ENCODE data around the gene AHNAK.
"Not testable (repeated sequence)": the region's sequence is repeated elsewhere in the genome, so short reads cannot be mapped to it uniquely, and the experiment has no call there.

The AHNAK gene

GRCh38 chr11:62579252-62579651 lies 32.6 kb upstream of the AHNAK start:
- Histone ChIP-seq H3K9me3 (ENCODE audit: control insufficient read depth in 1 of 2, low read length in 2 of 2) (no peaks in the 10 kb centered on the region), H3K4me1 (ENCODE audit: control insufficient read depth in 1 of 2, insufficient read depth in 2 of 2, low read length in 2 of 2) (peaks cover 0 to 19% of the 10 kb centered on the region in 2 donors), H3K4me3 (ENCODE audit: low read depth in 1 of 2, low read length in 2 of 2) (no peak overlapping the region), H3K27ac (ENCODE audit: low read length) (no peak overlapping the region), H3K27me3 (ENCODE audit: low read depth, low read length) (no peaks in the 10 kb centered on the region), H3K36me3 (ENCODE audit: control insufficient read depth in 1 of 2, insufficient read depth in 2 of 2, low read length in 2 of 2) (peaks cover 9 to 48% of the 10 kb centered on the region in 2 donors)

GRCh38 chr11:62578541-62578940 lies 31.9 kb upstream of the AHNAK start:
- H3K36me3 ChIP-seq (ENCODE audit: control insufficient read depth in 1 of 2, insufficient read depth in 2 of 2, low read length in 2 of 2): peaks cover 9 to 49% of the 10 kb centered on the region in 2 donors
- no peak overlapping the region for H3K27ac ChIP-seq (ENCODE audit: low read length)
- H3K9me3 ChIP-seq (ENCODE audit: control insufficient read depth in 1 of 2, low read length in 2 of 2): no peaks in the 10 kb centered on the region

GRCh38 chr11:62577046-62577714 lies 30.6 kb upstream of the AHNAK start:
- peaks cover 9 to 50% of the 10 kb centered on the region in 2 donors for H3K36me3 ChIP-seq (ENCODE audit: control insufficient read depth in 1 of 2, insufficient read depth in 2 of 2, low read length in 2 of 2)
- H3K4me1 ChIP-seq (ENCODE audit: control insufficient read depth in 1 of 2, insufficient read depth in 2 of 2, low read length in 2 of 2): peaks cover 0 to 27% of the 10 kb centered on the region in 2 donors
- H3K27me3 ChIP-seq (ENCODE audit: low read depth, low read length): no peaks in the 10 kb centered on the region
- peak overlapping the region; percentile 64 for H3K27ac ChIP-seq (ENCODE audit: low read length)
- no peaks in the 10 kb centered on the region for H3K9me3 ChIP-seq (ENCODE audit: control insufficient read depth in 1 of 2, low read length in 2 of 2)
- no peak overlapping the region for H3K4me3 ChIP-seq (ENCODE audit: low read depth in 1 of 2, low read length in 2 of 2)

More at GRCh38 chr11:62578541-62578940, 31.9 kb upstream of the AHNAK start:
- Histone ChIP-seq H3K4me3 (ENCODE audit: low read depth in 1 of 2, low read length in 2 of 2) (no peak overlapping the region), H3K4me1 (ENCODE audit: control insufficient read depth in 1 of 2, insufficient read depth in 2 of 2, low read length in 2 of 2) (peaks cover 0 to 19% of the 10 kb centered on the region in 2 donors), H3K27me3 (ENCODE audit: low read depth, low read length) (no peaks in the 10 kb centered on the region)

- Histone ChIP-seq H3K27me3 (ENCODE audit: low read depth, low read length) (no peaks in the 10 kb centered on the region), H3K27ac (ENCODE audit: low read length) (no peak overlapping the region), H3K4me1 (ENCODE audit: control insufficient read depth in 1 of 2, insufficient read depth in 2 of 2, low read length in 2 of 2) (peaks cover 3 to 30% of the 10 kb centered on the region in 2 donors), H3K36me3 (ENCODE audit: control insufficient read depth in 1 of 2, insufficient read depth in 2 of 2, low read length in 2 of 2) (peaks cover 19 to 54% of the 10 kb centered on the region in 2 donors), H3K4me3 (ENCODE audit: low read depth in 1 of 2, low read length in 2 of 2) (no peak overlapping the region), H3K9me3 (ENCODE audit: control insufficient read depth in 1 of 2, low read length in 2 of 2) (no peaks in the 10 kb centered on the region)
These were observed 29.2 kb upstream of the AHNAK start for GRCh38 chr11:62575837-62576236.

- Histone ChIP-seq H3K27ac (ENCODE audit: low read length) (peak overlapping the region; percentile 96), H3K4me1 (ENCODE audit: control insufficient read depth in 1 of 2, insufficient read depth in 2 of 2, low read length in 2 of 2) (peaks cover 3 to 30% of the 10 kb centered on the region in 2 donors), H3K4me3 (ENCODE audit: low read depth in 1 of 2, low read length in 2 of 2) (peak overlapping the region; percentile 95), H3K9me3 (ENCODE audit: control insufficient read depth in 1 of 2, low read length in 2 of 2) (no peaks in the 10 kb centered on the region), H3K36me3 (ENCODE audit: control insufficient read depth in 1 of 2, insufficient read depth in 2 of 2, low read length in 2 of 2) (peaks cover 24 to 57% of the 10 kb centered on the region in 2 donors), H3K27me3 (ENCODE audit: low read depth, low read length) (no peaks in the 10 kb centered on the region)
These were observed 28.6 kb upstream of the AHNAK start for GRCh38 chr11:62575156-62575555.

GRCh38 chr11:62574363-62575071 lies 27.9 kb upstream of the AHNAK start:
- Histone ChIP-seq H3K36me3 (ENCODE audit: control insufficient read depth in 1 of 2, insufficient read depth in 2 of 2, low read length in 2 of 2) (peaks cover 29 to 60% of the 10 kb centered on the region in 2 donors), H3K27me3 (ENCODE audit: low read depth, low read length) (no peaks in the 10 kb centered on the region), H3K4me3 (ENCODE audit: low read depth in 1 of 2, low read length in 2 of 2) (peak overlapping the region; percentile 95), H3K27ac (ENCODE audit: low read length) (peak overlapping the region; percentile 96), H3K4me1 (ENCODE audit: control insufficient read depth in 1 of 2, insufficient read depth in 2 of 2, low read length in 2 of 2) (peaks cover 3 to 30% of the 10 kb centered on the region in 2 donors), H3K9me3 (ENCODE audit: control insufficient read depth in 1 of 2, low read length in 2 of 2) (no peaks in the 10 kb centered on the region)

- H3K4me3 ChIP-seq (ENCODE audit: low read depth in 1 of 2, low read length in 2 of 2): peak within 1 kb of the TSS; percentile 95 to 99
- no peaks in the 10 kb centered on the region for H3K9me3 ChIP-seq (ENCODE audit: control insufficient read depth in 1 of 2, low read length in 2 of 2)
- H3K36me3 ChIP-seq (ENCODE audit: control insufficient read depth in 1 of 2, insufficient read depth in 2 of 2, low read length in 2 of 2): peaks cover 31 to 62% of the 10 kb centered on the region in 2 donors
- H3K27ac ChIP-seq (ENCODE audit: low read length): peak within 1 kb of the TSS; percentile 96
- H3K27me3 ChIP-seq (ENCODE audit: low read depth, low read length): no peaks in the 10 kb centered on the region
- H3K4me1 ChIP-seq (ENCODE audit: control insufficient read depth in 1 of 2, insufficient read depth in 2 of 2, low read length in 2 of 2): peaks cover 3 to 30% of the 10 kb centered on the region in 2 donors
These were observed 27.2 kb upstream of the AHNAK start, which contains the start of gene EEF1G for GRCh38 chr11:62573592-62574362. Gene EEF1G (minus strand): TSS chr11:62573891. CDS start chr11:62573842, 49 bp downstream.

GRCh38 chr11:62573006-62573591 lies 26.5 kb upstream of the AHNAK start:
- peaks cover 3 to 30% of the 10 kb centered on the region in 2 donors for H3K4me1 ChIP-seq (ENCODE audit: control insufficient read depth in 1 of 2, insufficient read depth in 2 of 2, low read length in 2 of 2)

GRCh38 chr11:62572431-62572830 lies 25.8 kb upstream of the AHNAK start:
- Histone ChIP-seq H3K4me1 (ENCODE audit: control insufficient read depth in 1 of 2, insufficient read depth in 2 of 2, low read length in 2 of 2) (peaks cover 3 to 30% of the 10 kb centered on the region in 2 donors), H3K27me3 (ENCODE audit: low read depth, low read length) (no peaks in the 10 kb centered on the region), H3K36me3 (ENCODE audit: control insufficient read depth in 1 of 2, insufficient read depth in 2 of 2, low read length in 2 of 2) (peaks cover 37 to 54% of the 10 kb centered on the region in 2 donors), H3K9me3 (ENCODE audit: control insufficient read depth in 1 of 2, low read length in 2 of 2) (no peaks in the 10 kb centered on the region), H3K27ac (ENCODE audit: low read length) (peak overlapping the region; percentile 96), H3K4me3 (ENCODE audit: low read depth in 1 of 2, low read length in 2 of 2) (peak overlapping the region; percentile 95 to 99)

More at GRCh38 chr11:62573006-62573591, 26.5 kb upstream of the AHNAK start:
- Histone ChIP-seq H3K27me3 (ENCODE audit: low read depth, low read length) (no peaks in the 10 kb centered on the region), H3K27ac (ENCODE audit: low read length) (peak overlapping the region; percentile 96), H3K36me3 (ENCODE audit: control insufficient read depth in 1 of 2, insufficient read depth in 2 of 2, low read length in 2 of 2) (peaks cover 35 to 61% of the 10 kb centered on the region in 2 donors), H3K4me3 (ENCODE audit: low read depth in 1 of 2, low read length in 2 of 2) (peak overlapping the region; percentile 95 to 99), H3K9me3 (ENCODE audit: control insufficient read depth in 1 of 2, low read length in 2 of 2) (no peaks in the 10 kb centered on the region)

- Histone ChIP-seq H3K4me1 (ENCODE audit: control insufficient read depth in 1 of 2, insufficient read depth in 2 of 2, low read length in 2 of 2) (peaks cover 3 to 30% of the 10 kb centered on the region in 2 donors), H3K36me3 (ENCODE audit: control insufficient read depth in 1 of 2, insufficient read depth in 2 of 2, low read length in 2 of 2) (peaks cover 43 to 57% of the 10 kb centered on the region in 2 donors), H3K27ac (ENCODE audit: low read length) (peak overlapping the region; percentile 96)
- not testable (repeated sequence) for H3K27me3 ChIP-seq (ENCODE audit: low read depth, low read length); H3K9me3 ChIP-seq (ENCODE audit: control insufficient read depth in 1 of 2, low read length in 2 of 2); H3K4me3 ChIP-seq (ENCODE audit: low read depth in 1 of 2, low read length in 2 of 2)
These were observed 24.9 kb upstream of the AHNAK start for GRCh38 chr11:62571493-62571892.

All from muscle layer of duodenum (tissue), 2 donors.